Measurements from ENCODE around the gene MAN2A2.

DNA sequence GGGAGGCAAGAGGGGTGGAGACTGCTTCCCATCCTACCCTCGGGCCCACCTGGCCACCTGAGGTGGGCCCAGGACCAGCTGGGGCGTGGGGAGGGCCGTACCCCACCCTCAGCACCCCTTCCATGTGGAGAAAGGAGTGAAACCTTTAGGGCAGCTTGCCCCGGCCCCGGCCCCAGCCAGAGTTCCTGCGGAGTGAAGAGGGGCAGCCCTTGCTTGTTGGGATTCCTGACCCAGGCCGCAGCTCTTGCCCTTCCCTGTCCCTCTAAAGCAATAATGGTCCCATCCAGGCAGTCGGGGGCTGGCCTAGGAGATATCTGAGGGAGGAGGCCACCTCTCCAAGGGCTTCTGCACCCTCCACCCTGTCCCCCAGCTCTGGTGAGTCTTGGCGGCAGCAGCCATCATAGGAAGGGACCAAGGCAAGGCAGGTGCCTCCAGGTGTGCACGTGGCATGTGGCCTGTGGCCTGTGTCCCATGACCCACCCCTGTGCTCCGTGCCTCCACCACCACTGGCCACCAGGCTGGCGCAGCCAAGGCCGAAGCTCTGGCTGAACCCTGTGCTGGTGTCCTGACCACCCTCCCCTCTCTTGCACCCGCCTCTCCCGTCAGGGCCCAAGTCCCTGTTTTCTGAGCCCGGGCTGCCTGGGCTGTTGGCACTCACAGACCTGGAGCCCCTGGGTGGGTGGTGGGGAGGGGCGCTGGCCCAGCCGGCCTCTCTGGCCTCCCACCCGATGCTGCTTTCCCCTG lies 21.0 kb upstream of the MAN2A2 start:
- TF ChIP-seq, protein P1, sequence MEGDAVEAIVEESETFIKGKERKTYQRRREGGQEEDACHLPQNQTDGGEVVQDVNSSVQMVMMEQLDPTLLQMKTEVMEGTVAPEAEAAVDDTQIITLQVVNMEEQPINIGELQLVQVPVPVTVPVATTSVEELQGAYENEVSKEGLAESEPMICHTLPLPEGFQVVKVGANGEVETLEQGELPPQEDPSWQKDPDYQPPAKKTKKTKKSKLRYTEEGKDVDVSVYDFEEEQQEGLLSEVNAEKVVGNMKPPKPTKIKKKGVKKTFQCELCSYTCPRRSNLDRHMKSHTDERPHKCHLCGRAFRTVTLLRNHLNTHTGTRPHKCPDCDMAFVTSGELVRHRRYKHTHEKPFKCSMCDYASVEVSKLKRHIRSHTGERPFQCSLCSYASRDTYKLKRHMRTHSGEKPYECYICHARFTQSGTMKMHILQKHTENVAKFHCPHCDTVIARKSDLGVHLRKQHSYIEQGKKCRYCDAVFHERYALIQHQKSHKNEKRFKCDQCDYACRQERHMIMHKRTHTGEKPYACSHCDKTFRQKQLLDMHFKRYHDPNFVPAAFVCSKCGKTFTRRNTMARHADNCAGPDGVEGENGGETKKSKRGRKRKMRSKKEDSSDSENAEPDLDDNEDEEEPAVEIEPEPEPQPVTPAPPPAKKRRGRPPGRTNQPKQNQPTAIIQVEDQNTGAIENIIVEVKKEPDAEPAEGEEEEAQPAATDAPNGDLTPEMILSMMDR (IDR thresholded peaks at IDR 0.05), result no peak
- no peak for TF ChIP-seq POLR2A (IDR thresholded peaks at IDR 0.05)
